K562 (cell line): Measurements from ENCODE around the gene PDCD11. TPM values are rescaled to one million over a fixed set of nuclear protein-coding genes. Genes with fewer than 3 reads are reported as not detected.
A peak's percentile ranks its signal among the peaks of the same experiment; 100 is the strongest.

Experiments
- CBX5 ChIP-seq: IDR thresholded peaks from 2 replicates; pipeline ENCODE4 v1.6.1; 2014; ENCODE audit warnings: low read depth, borderline replicate concordance
- ERF ChIP-seq: fragments of 450-650 bp; formaldehyde crosslinking; IDR thresholded peaks from 2 replicates; pipeline ENCODE4 v1.4.0; 2020; ENCODE audit warnings: mild to moderate bottlenecking, mixed read lengths
- GABPB1 ChIP-seq: sonication (generic); formaldehyde crosslinking; IDR thresholded peaks from 2 replicates; pipeline ENCODE4 v1.8.0; 2022; ENCODE audit warnings: mild to moderate bottlenecking, missing genetic modification reagents
- GTF2A2 ChIP-seq: IDR thresholded peaks from 2 replicates; pipeline ENCODE4 v1.6.1; 2016; ENCODE audit warnings: mild to moderate bottlenecking, missing genetic modification characterization, missing compliant biosample characterization
- KHSRP ChIP-seq: fragments of 450-650 bp; IDR thresholded peaks from 2 replicates; pipeline ENCODE4 v1.6.1; 2017
- NR0B1 ChIP-seq: fragments of 450-650 bp; IDR thresholded peaks from one replicate; pipeline ENCODE4 v1.6.1; 2018; ENCODE audit warnings: mild to moderate bottlenecking, moderate library complexity; ENCODE audit not compliant: partially characterized antibody
- NR2C2 ChIP-seq, 2 experiments: fragments of 200-800 bp in 1 of 2; sonication (Bioruptor generic) in 1 of 2; sonication (generic) in 1 of 2; formaldehyde crosslinking in 1 of 2; IDR thresholded peaks; 2 replicates each; pipeline versions ENCODE4 v1.6.1 to v1.8.0; 2016 to 2022; ENCODE audit warnings: mild to moderate bottlenecking in 1 of 2, missing compliant biosample characterization in 1 of 2, missing genetic modification characterization in 1 of 2, missing genetic modification reagents in 1 of 2
- PHB2 ChIP-seq: fragments of 450-650 bp; IDR thresholded peaks from 2 replicates; pipeline ENCODE4 v1.6.1; 2017; ENCODE audit warnings: low read depth
- PHF8 ChIP-seq: fragments of 200-600 bp; sonication (generic); IDR thresholded peaks from 2 replicates; pipeline ENCODE4 v1.6.1; 2012; ENCODE audit warnings: mixed run types, mild to moderate bottlenecking, inconsistent platforms, low read length, moderate library complexity, borderline replicate concordance
- SFPQ ChIP-seq: fragments of 200-400 bp; formaldehyde crosslinking; IDR thresholded peaks from 2 replicates; pipeline ENCODE4 v1.6.1; 2017; ENCODE audit warnings: mild to moderate bottlenecking, low read depth, low read length, moderate library complexity
- SP1 ChIP-seq: sonication (generic); formaldehyde crosslinking; IDR thresholded peaks from 2 replicates; pipeline ENCODE4 v1.8.1; 2022; ENCODE audit warnings: mild to moderate bottlenecking, missing genetic modification reagents
- TAF1 ChIP-seq: IDR thresholded peaks from 2 replicates; pipeline ENCODE4 v1.6.1; 2011; ENCODE audit warnings: mild to moderate bottlenecking, low read length, moderate library complexity; ENCODE audit not compliant: insufficient read depth, control insufficient read depth, severe bottlenecking; ENCODE audit errors: extremely low read depth
- TEAD1 ChIP-seq, 2 experiments: fragments of 450-650 bp in 1 of 2; sonication (generic) in 1 of 2; formaldehyde crosslinking; IDR thresholded peaks; 2 replicates each; pipeline versions ENCODE4 v1.4.0 to v1.8.0; 2020 to 2022; ENCODE audit warnings: mild to moderate bottlenecking in 2 of 2, missing genetic modification reagents in 1 of 2
- ZNF316 ChIP-seq: fragments of 450-650 bp; IDR thresholded peaks from 2 replicates; pipeline ENCODE4 v1.6.1; 2016
- ZSCAN32 ChIP-seq: fragments of 450-650 bp; formaldehyde crosslinking; IDR thresholded peaks from 2 replicates; pipeline ENCODE4 v1.4.0; 2020; ENCODE audit warnings: mild to moderate bottlenecking, moderate library complexity
- polyA plus RNA-seq, 8 experiments: library from polyadenylated mRNA; depleted of rRNA in 4 of 8; stranded (reverse) in 5 of 8; unstranded in 3 of 8; fragments of >200 nt; fragmentation: Nextera tagmentation in 2 of 8; fragmentation: Illumina TruSeq in 1 of 8; extraction: Ambion mirVana in 2 of 8; extraction: Trizol in 1 of 8; gene quantifications; 2 replicates each; pipeline versions ENCODE4 v1.2.1 to v1.2.3, GENCODE V29; 2011 to 2014; ENCODE audit warnings: inconsistent platforms in 1 of 8, missing spikeins in 1 of 8
- total RNA-seq, 7 experiments: library from RNA; depleted of rRNA in 6 of 7; stranded (reverse); fragments of >200 nt in 6 of 7; fragmentation: Illumina TruSeq in 2 of 7; extraction: Trizol in 2 of 7; gene quantifications; 2 replicates each; pipeline versions ENCODE4 v1.2.1 to v1.2.3, GENCODE V29; 2011 to 2021; ENCODE audit warnings: low replicate concordance in 1 of 7
- TF ChIP-seq, protein P1 (sequence below), 2 experiments: fragments of 450-650 bp; conservative IDR thresholded peaks; 2 replicates each; pipeline ENCODE4 v1.6.1; 2017; ENCODE audit warnings: mild to moderate bottlenecking in 2 of 2, moderate library complexity in 2 of 2
- TF ChIP-seq, protein P2 (sequence below): fragments of 450-650 bp; formaldehyde crosslinking; conservative IDR thresholded peaks from 2 replicates; pipeline ENCODE4 v1.4.0; 2022; ENCODE audit warnings: mild to moderate bottlenecking, missing genetic modification characterization
- TF ChIP-seq, protein P3 (sequence below): sonication (generic); formaldehyde crosslinking; IDR thresholded peaks from 2 replicates; pipeline ENCODE4 v1.8.0; 2022; ENCODE audit warnings: missing genetic modification reagents, mild to moderate bottlenecking, borderline replicate concordance

Gene PDCD11
- total and polyA plus RNA-seq, 9 of the 15 experiments (the other 6 are each of a cell fraction or from before 2014, with no cell fraction given), result 14.8 to 73.8 (median 50.0) TPM

DNA sequence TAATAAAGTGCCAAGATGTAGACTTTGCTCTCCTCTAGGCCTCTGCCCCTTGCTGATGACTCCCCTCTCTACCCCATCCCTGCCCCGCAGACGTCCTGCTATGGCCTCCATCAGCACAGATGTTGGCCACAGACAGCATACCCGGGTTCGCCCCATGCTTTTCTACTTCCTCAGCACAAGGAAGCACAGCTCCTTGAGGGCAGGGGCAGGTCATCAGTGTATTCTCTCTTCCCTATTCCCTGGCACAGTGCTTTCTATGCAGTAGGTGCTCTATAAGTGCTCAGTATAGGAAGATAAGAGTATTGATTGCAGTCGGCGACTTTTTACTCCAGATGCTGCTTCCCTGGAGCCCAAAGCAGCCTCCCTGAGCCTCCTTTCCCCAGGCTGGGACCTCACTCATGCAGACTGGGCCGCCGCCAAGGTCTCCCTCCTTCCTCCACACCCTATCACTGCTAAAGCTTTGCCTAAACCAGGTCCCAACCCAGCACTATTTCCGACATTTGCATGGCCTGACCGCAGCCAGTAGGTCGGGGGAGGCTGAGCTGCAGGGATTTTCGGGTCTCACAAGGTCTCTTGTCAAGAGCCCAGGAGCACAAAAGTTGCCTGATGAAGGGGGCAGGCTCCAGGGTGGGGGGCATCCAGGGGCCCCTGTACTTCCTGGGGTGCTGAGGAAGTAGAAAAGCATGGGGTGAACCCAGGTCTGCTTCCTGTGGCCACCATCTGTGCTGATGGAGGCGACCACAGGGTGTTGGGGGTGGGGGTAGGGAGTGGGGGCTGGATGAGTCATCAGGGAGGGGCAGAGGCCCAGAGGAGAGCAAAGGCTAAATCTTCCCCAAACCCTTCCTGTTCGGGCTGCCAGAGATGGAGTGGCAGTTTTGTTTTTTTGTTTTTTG lies 74.6 kb downstream of the PDCD11 start (continued):
- TF ChIP-seq, protein P1, sequence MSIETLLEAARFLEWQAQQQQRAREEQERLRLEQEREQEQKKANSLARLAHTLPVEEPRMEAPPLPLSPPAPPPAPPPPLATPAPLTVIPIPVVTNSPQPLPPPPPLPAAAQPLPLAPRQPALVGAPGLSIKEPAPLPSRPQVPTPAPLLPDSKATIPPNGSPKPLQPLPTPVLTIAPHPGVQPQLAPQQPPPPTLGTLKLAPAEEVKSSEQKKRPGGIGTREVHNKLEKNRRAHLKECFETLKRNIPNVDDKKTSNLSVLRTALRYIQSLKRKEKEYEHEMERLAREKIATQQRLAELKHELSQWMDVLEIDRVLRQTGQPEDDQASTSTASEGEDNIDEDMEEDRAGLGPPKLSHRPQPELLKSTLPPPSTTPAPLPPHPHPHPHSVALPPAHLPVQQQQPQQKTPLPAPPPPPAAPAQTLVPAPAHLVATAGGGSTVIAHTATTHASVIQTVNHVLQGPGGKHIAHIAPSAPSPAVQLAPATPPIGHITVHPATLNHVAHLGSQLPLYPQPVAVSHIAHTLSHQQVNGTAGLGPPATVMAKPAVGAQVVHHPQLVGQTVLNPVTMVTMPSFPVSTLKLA (conservative IDR thresholded peaks at IDR 0.05), result no peak
- no peak for TF ChIP-seq SFPQ
- no peak for TF ChIP-seq PHF8
- TF ChIP-seq ZNF316, result no peak
- TF ChIP-seq GTF2A2 (tag), result no peak
- TF ChIP-seq NR2C2 (CRISPR knock-in tag; IDR thresholded peaks at IDR 0.05), result no peak
- TF ChIP-seq NR2C2 (tag; IDR thresholded peaks at IDR 0.05), result peak; percentile 77
- no peak for TF ChIP-seq ZSCAN32 (CRISPR knock-in tag)
- TF ChIP-seq KHSRP, result no peak
- TF ChIP-seq, protein P2, sequence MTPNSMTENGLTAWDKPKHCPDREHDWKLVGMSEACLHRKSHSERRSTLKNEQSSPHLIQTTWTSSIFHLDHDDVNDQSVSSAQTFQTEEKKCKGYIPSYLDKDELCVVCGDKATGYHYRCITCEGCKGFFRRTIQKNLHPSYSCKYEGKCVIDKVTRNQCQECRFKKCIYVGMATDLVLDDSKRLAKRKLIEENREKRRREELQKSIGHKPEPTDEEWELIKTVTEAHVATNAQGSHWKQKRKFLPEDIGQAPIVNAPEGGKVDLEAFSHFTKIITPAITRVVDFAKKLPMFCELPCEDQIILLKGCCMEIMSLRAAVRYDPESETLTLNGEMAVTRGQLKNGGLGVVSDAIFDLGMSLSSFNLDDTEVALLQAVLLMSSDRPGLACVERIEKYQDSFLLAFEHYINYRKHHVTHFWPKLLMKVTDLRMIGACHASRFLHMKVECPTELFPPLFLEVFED, result no peak
- TF ChIP-seq TAF1, result no peak
- TF ChIP-seq PHB2, result no peak
- TF ChIP-seq NR0B1, result no peak
- TF ChIP-seq GABPB1, result peak; percentile 27; the same call in 1 of the 2 replicates
- TF ChIP-seq SP1, result no peak
- TF ChIP-seq ERF, result no peak
- TF ChIP-seq TEAD1 (CRISPR knock-in tag; IDR thresholded peaks at IDR 0.05), result no peak
- TF ChIP-seq CBX5, result no peak
- TF ChIP-seq, protein P3, sequence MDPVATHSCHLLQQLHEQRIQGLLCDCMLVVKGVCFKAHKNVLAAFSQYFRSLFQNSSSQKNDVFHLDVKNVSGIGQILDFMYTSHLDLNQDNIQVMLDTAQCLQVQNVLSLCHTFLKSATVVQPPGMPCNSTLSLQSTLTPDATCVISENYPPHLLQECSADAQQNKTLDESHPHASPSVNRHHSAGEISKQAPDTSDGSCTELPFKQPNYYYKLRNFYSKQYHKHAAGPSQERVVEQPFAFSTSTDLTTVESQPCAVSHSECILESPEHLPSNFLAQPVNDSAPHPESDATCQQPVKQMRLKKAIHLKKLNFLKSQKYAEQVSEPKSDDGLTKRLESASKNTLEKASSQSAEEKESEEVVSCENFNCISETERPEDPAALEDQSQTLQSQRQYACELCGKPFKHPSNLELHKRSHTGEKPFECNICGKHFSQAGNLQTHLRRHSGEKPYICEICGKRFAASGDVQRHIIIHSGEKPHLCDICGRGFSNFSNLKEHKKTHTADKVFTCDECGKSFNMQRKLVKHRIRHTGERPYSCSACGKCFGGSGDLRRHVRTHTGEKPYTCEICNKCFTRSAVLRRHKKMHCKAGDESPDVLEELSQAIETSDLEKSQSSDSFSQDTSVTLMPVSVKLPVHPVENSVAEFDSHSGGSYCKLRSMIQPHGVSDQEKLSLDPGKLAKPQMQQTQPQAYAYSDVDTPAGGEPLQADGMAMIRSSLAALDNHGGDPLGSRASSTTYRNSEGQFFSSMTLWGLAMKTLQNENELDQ (CRISPR knock-in tag), result no peak
